Measurements from ENCODE around the gene PHACTR1. TPM values are rescaled to one million over a fixed set of nuclear protein-coding genes. Genes with fewer than 3 reads are reported as not detected.

The PHACTR1 gene
- polyA plus RNA-seq, 10 donors: 3.3 to 9.6 (median 5.0) TPM

DNA sequence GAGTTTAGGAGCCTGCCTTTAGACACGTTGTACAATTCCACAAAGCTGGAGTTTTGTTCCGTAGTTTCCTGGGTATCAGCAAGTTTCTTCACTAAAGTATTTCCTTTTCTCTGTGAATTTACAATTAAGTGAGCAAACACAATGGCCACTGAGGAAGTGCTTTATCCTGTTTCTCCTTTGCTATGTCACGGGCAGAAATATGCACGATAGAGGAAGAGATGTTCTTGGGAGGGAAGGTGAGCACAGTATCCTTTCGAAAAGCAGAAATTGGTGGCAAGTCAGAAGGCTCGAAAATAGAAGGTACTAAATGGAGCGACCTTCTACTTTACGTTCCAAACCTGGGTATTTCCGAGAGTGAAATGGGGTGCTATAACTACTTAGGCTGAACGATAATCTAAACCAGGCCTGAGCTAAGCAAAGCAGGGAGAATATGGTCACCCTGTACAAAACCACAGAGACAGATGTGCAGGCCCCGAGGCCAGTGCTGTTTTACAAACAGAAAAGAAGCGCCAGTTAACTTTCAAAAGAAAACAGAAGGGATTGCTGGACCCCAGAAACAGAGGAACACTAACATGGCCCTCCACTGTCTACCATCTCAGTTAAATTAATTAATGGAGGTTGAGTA is 352.1 kb downstream of the PHACTR1 start:
- DNase-seq: no peak

GRCh38 chr6:13071550-13072345 is 355.2 kb downstream of the PHACTR1 start:
- DNase-seq: peak in 1 of 3 donors; percentile 53

DNA sequence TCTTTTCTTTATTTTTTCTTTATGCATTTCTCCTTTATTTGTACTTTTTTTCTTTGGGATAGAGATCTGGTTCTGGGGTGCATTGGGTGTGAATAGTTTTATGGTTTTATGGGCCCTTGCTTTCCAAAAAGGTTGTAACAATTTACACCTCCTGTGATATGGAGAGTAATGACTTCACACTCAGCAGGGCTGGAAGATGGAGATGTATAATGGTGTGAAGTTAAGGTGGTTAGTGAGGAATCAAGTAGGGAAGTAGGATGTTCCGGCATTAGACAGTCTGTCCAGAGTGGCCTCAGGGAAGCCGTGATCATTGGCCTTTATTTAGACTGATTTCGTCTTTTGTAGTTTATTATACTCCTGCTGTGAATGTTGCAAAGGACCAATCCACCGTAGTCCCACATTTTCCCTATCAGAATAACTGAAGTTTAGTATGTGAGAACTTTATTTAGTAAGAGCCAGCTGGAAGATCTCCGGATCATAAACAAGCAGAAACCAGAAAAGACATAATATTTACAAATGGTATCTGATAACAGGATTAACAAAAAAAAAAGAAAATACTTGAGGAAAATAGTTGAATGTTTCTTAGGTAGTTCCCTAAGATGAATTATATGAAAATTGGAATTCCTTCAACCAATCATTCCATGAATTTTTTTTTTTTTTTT is 356.2 kb downstream of the PHACTR1 start:
- no peak for DNase-seq

- DNase-seq: no peak
These were observed 358.0 kb downstream of the PHACTR1 start for GRCh38 chr6:13074415-13075140.

GRCh38 chr6:13075141-13075845 is 358.7 kb downstream of the PHACTR1 start:
- no peak for DNase-seq

DNA sequence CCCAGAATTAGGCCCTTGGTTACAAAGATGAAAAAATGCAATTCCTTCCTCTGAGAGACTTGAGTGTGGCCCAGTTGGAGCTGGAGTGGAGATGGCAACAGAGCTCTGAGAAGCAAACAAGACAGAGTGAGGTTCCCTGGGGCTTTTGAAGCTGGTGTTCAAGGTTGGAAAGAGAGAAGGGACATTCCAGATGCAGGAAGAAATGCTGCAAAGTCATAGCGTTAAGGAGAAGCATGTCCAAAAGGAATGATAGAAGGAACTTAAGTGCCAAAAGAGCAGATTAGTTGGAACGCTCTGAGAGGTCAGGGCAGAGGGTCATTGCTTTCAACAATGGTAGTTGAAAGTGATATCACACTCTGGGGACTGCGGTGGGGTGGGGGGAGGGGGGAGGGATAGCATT is 360.0 kb downstream of the PHACTR1 start:
- no peak for DNase-seq

DNA sequence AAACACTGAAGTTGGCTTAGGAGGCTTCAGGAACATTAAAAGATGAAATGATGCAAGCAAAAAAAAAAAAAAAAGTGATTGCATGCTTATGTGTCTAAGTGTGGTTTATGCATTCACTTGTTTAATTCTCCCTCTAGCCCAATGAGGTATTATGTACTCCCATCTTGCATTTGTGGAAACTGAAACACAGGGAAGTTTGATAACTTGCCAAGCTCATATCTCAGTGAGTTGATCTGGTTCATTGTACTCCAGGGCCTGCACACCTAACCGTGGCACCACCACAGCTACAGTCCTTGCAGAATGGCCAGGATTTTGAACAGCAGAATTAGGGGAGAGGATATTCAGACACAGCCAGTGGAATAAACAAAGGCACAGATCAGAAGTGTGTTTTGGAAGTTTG is 360.6 kb downstream of the PHACTR1 start:
- DNase-seq: no peak

DNA sequence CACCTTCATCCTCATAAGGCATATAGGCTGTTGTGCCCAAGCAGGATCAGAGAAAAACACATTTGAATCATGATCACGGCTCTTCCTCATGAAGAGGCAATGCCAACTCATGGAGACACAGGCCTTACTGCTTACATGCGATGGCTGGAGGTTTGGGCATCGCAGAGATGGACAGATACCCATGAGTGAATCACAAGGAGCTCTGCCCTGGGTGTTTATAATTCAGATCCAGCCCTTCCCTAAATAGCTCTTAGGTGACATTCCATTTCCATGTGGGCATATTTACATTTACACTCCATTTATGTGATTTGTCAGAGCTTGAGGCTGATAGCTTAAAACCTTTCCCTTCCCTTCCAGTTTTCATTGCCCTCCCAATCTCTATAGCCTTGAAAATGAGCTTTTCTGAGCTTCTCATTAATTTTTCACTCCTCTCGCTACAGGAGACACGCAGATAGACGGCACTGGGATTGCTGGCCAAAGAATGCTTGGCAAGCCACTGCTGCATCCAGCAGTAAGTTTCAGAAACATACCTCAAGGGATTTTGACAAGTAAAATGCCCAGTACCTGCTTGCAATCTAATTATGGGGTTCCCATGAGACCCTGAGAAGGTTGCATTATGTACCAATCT is 362.6 kb downstream of the PHACTR1 start:
- DNase-seq: no peak

DNA sequence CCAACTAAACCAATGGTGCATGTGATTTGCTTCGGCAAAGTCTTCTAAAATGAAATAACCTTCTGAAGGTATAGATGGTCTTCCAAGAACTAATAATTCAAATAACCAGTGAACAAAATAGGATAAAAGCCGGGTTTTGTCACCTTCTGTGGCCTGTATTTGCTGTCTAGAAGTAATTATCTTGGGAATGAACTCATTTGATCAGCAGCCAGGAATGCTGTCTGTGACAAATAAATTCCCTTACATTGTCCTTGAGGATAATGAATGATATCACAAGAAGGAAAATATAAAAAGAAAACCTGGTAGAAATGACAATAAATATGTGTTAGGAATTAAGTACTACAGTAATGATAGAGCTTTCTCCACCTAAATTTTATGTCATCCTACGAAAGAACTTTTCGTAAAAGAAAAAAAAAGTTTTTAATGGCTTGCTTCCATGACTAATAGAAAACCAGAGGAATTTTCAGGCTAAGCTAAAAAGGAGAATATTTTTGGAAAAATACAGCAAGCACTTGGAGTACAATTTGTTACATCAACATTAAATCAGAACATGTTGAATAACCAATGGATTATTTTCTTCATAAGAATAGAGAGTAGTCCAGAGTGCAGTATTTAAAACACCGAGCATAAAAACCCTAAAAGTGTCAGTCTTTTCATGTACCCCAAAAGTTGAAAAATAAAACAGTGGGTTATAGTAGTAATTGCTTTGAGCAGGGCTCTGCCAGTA is 364.1 kb downstream of the PHACTR1 start:
- DNase-seq: no peak

DNA sequence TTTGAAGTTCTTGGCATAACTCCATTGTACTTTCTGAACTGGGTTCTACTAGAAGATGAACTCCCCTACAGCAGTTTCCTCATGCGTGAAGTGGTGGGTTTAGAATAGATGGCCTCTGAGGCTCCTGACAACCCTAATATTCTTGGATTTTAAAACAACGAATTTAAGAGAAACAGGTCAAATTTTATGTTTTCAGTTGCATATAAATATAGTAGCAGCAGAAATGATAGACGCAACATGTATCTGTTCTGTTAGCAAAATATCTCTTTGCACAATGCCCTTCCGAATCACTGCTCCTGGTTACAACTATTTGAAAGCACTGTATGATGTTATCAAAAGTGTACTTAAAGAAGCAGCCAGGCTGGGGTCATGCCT is 364.6 kb downstream of the PHACTR1 start:
- DNase-seq: no peak

- no peak for DNase-seq
These were observed 372.9 kb downstream of the PHACTR1 start for GRCh38 chr6:13089296-13089994.

DNA sequence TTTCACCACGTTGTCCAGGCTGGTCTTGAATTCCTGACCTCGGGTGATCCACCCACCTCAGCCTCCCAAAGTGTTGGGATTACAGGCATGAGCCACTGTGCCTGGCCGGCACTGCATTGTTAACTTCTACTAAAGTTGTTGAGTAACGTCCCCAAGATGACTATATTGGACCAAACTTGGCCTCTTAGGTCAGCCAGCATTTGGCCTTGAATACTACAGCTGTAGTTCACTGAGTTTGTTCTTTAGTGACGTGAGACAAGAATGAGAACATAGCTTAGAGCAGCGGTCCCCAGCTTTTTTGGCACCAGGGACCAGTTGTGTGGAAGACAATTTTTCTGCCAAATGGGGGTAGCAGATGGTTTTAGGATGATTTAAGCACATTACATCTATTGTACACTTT is 374.6 kb downstream of the PHACTR1 start:
- no peak for DNase-seq

GRCh38 chr6:13094781-13095425 is 378.3 kb downstream of the PHACTR1 start:
- no peak for DNase-seq

DNA sequence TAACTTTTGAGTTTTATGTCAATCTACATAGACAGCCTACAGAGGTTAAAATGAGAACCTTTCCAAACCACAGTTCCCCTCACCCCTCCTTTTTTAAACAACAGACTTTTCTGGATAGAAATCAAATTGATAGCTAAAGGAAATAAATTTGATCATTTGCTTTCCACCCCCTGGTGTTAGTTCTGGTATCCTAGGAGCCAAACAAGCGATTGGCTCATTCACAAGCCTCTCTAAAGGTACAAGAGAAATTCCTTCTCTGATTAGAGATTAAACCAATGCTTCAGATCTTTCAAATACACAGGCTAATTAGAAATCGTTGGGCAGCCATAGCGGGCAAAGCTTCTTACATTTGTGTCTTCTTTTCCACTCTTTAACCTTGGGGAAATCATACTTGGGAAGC is 379.5 kb downstream of the PHACTR1 start:
- DNase-seq: no peak

GRCh38 chr6:13097454-13097853 is 380.9 kb downstream of the PHACTR1 start:
- DNase-seq: no peak

- no peak for DNase-seq
These were observed 381.4 kb downstream of the PHACTR1 start for GRCh38 chr6:13098006-13098405.

GRCh38 chr6:13098793-13099570 is 382.4 kb downstream of the PHACTR1 start:
- no peak for DNase-seq

DNA sequence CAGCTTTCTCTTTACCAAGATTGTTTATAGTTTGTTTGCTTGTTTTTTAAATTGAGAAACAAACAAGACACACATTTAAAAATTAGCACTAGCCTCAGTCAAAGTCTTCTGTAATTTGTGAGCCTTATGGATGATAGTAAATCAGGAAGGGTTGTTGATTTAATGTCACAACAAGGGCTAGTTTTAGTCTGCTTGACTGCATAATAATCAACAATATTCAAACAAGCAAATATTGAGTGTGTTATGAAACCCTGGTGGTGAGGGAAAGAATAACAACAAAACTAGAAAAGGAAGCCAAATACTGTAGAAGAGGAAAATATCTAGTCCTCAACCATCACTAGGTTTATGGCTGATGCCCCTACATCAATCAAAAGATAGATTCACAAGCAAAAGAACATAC is 383.2 kb downstream of the PHACTR1 start:
- no peak for DNase-seq

DNA sequence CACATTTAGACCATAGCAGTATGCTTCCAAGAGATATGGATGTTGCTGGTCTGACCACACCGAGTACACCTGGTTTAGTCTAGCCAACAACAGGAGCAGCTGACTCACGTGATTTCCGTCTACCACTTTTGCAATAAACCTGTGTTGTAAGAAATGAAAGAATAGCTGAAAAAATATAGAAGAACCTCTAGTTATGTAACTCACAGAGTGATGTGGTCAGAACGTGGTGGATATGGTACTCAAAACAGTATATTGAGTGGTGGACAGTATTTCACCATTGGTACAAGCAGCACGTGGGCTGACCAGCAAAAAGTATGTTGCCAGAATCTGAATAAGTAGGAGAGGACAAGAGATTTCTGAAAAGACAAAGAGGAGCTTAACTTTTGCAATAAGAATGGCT is 384.8 kb downstream of the PHACTR1 start:
- DNase-seq: no peak

Measured in muscle of back (tissue), 11 donors.